Effector memory CD4-positive, alpha-beta T cell (primary cell): Measurements from ENCODE around the gene IDUA.

ENCODE experiments used
- DNase-seq, 3 donors: peaks; one replicate each; pipeline ENCODE4 v3.0.0-alpha.2; 2020
- H3K27ac ChIP-seq: 2 replicates; pipeline ENCODE4 v1.7.0; 2013; ENCODE audit warnings: mild to moderate bottlenecking, low read length, moderate library complexity; ENCODE audit not compliant: insufficient read depth, poor library complexity, severe bottlenecking
- H3K27me3 ChIP-seq: replicated peaks from 2 replicates; pipeline ENCODE4 v1.7.0; 2013; ENCODE audit warnings: mild to moderate bottlenecking, low read length; ENCODE audit not compliant: insufficient read depth, control insufficient read depth, poor library complexity, severe bottlenecking
- H3K36me3 ChIP-seq: 2 replicates; pipeline ENCODE4 v1.7.0; 2013; ENCODE audit warnings: mild to moderate bottlenecking, low read length, moderate library complexity; ENCODE audit not compliant: control insufficient read depth, insufficient read depth
- H3K4me1 ChIP-seq: 2 replicates; pipeline ENCODE4 v1.7.0; 2013; ENCODE audit warnings: low read length, mild to moderate bottlenecking; ENCODE audit not compliant: control insufficient read depth, insufficient read depth, poor library complexity, severe bottlenecking
- H3K4me3 ChIP-seq: 2 replicates; pipeline ENCODE4 v1.7.0; 2013; ENCODE audit warnings: low read length, low read depth, mild to moderate bottlenecking; ENCODE audit not compliant: insufficient read depth, poor library complexity, severe bottlenecking
- H3K9me3 ChIP-seq: 2 replicates; pipeline ENCODE4 v1.7.0; 2013; ENCODE audit warnings: mild to moderate bottlenecking, low read length, moderate library complexity; ENCODE audit not compliant: control insufficient read depth

IDUA gene

DNA sequence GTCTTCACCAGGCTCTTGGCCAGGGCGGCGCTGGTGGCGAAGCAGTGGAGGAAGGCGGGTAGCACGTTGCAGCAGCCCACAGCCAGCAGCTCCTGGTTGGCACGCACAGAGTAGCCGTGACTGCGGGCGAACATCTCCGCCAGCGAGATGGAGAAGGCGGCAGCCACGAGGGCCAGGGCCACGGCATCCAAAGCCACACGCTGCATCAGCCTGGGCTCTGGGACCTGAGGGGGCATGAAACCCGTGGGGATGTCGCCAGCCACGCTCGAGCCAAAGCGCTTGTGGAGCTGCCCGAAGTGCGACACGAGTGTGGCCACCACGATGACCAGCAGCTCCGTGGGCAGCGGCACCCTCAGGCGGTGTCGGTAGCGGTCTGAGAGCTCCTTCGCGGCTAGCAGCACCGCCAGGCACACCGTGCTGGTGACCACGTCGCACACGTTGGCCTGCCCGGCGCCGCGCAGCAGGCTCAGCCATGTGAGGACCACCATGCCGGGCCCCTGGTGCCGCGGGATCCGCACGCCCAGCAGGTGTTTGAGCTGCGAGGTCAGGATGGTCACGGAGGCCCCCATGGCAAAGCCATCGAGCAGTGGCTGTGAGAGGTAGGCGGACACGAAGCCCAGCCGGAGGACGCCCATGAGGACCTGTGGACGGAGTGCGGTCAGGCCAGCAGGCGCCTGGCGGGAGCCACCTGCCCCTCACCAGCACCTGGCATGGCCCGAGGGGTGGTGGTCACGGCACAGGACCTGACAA lies 3.1 kb downstream of the IDUA start:
- H3K27me3 ChIP-seq, result no peaks in the 10 kb centered on the region
- no peak for DNase-seq
- no peak overlapping the region for H3K27ac ChIP-seq
- peaks cover 15% of the 10 kb centered on the region for H3K4me1 ChIP-seq
- no peaks in the 10 kb centered on the region for H3K9me3 ChIP-seq
- H3K4me3 ChIP-seq, result no peak overlapping the region
- peaks cover 12% of the 10 kb centered on the region for H3K36me3 ChIP-seq

DNA sequence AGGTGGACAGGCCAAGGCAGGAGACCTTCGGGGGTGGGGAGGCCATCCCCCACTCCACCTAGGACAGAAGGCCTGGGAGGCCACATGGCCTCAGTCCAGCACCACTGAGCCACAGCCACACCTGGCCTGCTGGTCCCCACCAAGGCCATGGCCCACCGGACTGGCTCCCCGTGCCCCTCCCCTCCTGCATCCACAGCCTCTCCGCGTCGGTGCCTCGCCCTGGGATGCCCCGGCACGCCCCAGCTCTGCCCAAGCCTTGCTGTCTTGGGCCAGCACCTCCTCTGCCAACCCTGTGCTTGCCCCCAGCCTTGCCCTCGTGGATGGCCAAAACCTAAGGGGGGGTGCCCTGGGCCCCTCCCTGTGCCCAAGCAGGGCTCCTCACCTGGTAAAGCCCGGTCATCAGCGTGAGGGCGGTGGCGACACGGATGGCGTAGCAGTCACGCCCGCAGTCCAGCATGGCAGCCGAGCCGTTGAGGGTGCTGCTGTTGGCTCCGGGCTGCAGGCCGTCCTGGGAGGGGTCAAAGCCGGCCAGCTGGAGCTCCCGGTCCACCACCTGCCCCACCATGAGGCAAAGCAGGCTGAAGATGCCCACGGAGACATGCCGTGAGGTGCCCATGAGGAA lies 4.0 kb downstream of the IDUA start:
- Histone ChIP-seq H3K4me3 (no peak overlapping the region), H3K4me1 (peaks cover 14% of the 10 kb centered on the region), H3K9me3 (no peaks in the 10 kb centered on the region), H3K27me3 (no peaks in the 10 kb centered on the region), H3K27ac (no peak overlapping the region), H3K36me3 (peaks cover 12% of the 10 kb centered on the region)
- DNase-seq, result no peak

DNA sequence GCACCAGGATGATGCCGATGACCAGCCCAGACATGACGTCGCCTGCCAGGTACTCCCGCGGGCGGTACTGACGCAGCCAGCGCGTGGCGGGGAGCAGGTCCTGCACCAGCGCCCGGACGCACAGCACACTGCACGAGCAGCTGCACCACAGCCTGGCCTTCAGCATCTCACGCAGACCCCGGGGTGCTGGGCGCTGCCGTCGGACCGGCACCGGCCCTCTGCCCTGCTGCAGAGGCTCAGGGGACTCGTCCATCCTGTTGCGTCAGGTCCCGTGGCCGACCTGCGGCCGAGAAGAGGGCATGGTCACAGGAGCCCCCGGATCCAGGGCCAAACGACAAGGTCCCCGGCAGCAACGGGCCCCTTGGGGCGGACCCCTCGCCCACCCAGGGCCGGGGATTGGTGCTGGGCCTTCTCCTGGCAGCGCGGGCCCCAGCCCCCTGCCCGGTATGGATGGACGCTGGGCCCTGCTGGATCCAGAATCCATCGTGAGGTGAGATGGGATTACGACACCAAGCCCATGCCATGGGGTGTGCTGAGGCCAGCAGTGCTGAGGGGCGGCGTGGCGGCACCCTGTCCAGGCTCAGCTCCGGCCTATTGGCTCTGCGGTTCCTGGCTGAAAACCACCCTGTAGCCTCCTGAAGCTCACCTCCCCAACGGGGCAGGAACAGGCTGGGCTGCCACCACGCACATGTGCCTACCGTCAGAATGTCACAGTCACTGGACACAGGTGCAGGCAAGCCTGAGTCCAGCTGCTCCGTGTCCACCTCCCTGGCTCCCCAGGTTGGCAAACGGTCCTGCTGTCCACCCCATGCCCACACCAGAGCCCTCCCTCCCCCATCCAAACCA lies 4.8 kb downstream of the IDUA start:
- H3K27me3 ChIP-seq, result peaks cover 2% of the 10 kb centered on the region
- peaks cover 8% of the 10 kb centered on the region for H3K4me1 ChIP-seq
- H3K9me3 ChIP-seq, result no peaks in the 10 kb centered on the region
- no peak overlapping the region for H3K4me3 ChIP-seq
- DNase-seq, result no peak
- no peak overlapping the region for H3K27ac ChIP-seq
- peaks cover 12% of the 10 kb centered on the region for H3K36me3 ChIP-seq

DNA sequence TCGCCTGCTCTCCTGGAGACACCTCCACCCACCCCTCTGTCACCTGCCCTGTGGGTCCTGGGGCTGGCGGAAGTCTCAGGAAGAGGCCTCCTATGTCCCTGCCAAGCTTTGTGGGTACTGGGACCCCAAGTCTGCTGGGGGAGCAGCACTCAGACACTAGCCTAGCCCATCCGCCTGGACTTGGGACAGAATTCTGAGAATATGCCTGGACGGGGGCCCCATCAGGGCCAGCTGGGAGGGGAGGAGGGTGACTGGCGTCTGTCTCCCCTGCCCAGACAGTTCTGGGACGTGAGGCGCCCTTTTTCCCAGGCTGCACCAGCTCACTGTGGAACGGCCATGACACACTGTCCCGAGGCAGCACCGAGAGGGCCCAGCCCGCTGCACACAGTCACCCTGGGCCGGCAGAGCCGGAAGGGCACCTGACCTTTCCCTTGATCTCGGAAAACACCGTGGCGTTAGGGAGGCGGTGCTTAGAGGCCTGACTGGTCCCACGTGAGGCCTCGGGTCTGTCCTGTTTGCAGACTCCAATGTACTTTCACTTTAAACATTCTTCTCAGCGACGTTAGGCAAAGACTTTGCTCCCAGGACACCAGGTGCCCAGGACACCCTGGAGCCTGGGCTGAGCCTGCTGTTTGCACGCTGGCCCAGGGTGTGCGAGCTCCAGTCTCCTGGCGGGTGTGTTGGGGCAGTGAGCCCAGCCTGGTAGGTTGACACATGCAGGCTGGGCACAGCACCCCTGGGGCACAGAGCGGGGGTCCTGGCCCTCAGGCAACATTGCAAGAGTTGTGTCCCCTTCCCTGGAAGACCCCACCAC lies 5.7 kb downstream of the IDUA start:
- H3K27me3 ChIP-seq, result peaks cover 7% of the 10 kb centered on the region
- peaks cover 5% of the 10 kb centered on the region for H3K4me1 ChIP-seq
- H3K4me3 ChIP-seq, result no peak overlapping the region
- H3K27ac ChIP-seq, result no peak overlapping the region
- H3K9me3 ChIP-seq, result no peaks in the 10 kb centered on the region
- peaks cover 12% of the 10 kb centered on the region for H3K36me3 ChIP-seq
- DNase-seq, result no peak

DNA sequence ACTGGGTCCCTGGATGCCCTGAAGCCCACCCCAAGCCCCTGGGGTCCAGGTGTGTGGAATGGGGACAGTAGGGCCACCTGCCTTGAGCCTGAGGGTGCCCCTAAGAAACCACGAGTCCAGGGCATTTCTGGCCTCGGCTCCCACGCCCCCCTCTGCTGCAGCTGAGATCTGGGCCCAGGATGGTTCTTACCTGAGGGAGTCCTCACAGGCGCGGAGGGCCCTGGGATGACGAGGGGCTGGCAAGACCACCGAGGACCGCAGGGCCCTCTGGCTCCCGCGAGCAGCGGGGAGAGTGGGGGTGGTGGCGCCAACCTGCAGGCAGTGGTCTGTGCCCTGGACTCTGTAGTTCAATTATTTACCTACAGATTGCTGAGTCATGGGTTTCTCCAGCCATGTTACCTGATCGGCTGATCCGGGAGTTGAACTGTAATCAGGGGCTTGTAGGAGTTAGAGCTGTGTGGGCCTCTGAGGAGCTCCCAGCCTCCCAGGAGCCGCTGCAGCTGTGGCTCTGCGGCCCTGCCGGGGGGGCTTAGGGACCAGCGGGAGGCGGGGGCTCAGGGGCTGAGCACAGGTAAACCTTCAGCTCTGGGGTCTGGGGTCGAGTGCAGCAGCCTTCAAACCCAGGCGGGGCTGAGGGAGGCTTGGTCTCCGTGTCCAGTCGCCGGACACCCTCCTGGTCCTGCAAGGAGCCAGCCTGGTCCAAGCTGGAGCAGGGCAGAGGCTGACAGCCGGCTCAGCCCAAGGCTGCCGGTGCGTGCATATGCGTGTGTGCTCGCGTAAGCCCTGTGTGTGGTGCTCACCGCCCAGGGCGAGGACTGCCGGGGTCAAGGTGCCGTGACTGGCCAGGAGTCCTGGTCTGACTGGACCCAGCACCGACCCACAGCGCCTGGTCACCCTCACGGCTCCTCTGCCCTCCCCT lies 6.5 kb downstream of the IDUA start, which contains the start of gene SLC26A1:
Gene SLC26A1 (minus strand): TSS at position 294 of the 919 bp plus-strand sequence. CDS start 1,701 bp downstream, outside the sequence.
- DNase-seq, result no peak
- Histone ChIP-seq H3K36me3 (peaks cover 12% of the 10 kb centered on the region), H3K4me1 (peaks cover 8% of the 10 kb centered on the region), H3K27me3 (peaks cover 16% of the 10 kb centered on the region), H3K27ac (no peak within 1 kb of the TSS), H3K9me3 (no peaks in the 10 kb centered on the region), H3K4me3 (no peak within 1 kb of the TSS)

DNA sequence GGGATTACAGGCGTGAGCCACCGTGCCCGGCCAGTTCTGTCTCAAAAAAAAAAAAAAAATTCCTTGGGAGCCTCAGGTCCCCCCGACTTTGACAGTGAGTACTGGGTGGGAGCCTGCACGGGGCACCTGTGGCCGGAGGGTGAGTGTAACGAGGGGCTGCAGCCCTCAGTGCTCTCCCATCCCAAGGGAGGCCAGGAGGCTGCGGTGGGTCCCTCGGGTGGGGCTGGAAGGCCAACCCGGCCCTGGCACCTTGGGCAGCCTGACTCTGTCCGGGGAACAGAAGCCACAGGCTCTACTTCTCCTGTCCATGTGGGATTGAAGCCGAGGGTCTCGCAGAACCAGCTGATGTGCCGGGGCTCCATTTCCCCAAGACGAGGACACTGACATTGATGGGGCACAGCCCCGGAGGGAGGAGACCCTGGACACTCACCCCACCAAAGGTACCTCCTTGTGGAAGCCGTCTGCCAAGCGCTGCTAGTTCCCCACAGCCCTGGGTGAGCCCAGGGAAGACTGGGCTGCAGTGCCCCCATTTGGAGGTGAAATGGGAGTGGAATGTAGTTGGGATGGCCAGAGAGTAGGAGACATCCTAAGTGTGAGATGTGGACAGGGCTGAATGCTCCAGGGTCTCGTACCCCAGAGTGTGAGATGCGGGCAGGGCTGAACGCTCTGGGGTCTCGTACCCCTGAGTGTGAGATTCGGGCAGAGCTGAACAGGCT lies 8.6 kb downstream of the IDUA start:
- no peak overlapping the region for H3K27ac ChIP-seq
- H3K36me3 ChIP-seq, result peaks cover 3% of the 10 kb centered on the region
- peaks cover 16% of the 10 kb centered on the region for H3K27me3 ChIP-seq
- H3K9me3 ChIP-seq, result no peaks in the 10 kb centered on the region
- H3K4me1 ChIP-seq, result peaks cover 8% of the 10 kb centered on the region
- DNase-seq, result no peak
- H3K4me3 ChIP-seq, result no peak overlapping the region

DNA sequence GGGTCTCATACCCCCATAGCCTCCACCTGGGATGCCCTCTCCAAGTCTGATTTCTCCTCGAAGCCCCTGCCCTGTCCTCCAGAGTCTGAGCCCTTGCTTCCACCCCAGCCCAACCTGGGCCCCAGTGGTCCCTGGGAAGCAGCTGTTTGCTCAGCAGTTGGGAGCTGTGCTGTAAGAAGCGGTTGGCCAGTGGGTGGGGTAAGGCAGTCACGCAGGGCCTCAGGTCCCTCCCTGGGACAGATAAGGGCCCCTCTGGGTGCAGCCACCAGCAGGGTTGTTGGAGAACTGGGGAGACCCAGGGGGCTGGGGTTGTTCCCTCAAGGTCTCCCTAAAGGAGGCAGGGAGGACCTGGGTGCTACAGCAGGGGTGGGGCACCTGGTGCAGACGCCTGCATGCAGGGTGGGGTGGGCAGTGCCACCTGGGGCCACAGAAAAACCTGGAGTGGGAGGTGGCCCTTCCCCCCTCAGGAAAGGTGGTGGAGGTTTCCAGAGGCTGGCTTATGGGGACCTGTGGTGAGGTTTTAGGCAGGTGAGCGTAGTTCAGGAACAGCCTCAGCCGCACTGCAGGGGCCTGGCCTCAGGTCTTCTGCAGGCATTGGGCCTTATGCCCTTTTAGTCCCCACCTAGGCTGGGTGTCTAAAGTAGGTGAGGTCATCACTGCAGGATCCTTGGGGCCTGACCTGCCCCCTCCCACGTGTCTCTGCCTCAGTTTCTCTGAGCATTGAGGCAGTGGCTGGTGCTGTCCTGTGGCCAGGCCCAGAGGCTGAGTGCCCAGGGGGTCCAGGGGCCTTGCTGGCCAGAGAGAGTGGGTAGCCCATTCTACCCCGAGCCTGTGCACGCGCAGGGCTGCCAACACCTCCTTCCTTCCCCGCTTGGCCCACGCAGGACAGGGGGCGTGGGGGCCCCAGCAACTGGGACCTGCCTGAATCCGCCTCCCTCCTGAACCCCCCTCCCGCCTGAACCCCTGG lies 9.5 kb downstream of the IDUA start:
- Histone ChIP-seq H3K27me3 (peaks cover 19% of the 10 kb centered on the region), H3K4me1 (peaks cover 8% of the 10 kb centered on the region), H3K4me3 (no peak overlapping the region), H3K9me3 (no peaks in the 10 kb centered on the region), H3K36me3 (no peaks in the 10 kb centered on the region), H3K27ac (no peak overlapping the region)
- DNase-seq, result no peak

DNA sequence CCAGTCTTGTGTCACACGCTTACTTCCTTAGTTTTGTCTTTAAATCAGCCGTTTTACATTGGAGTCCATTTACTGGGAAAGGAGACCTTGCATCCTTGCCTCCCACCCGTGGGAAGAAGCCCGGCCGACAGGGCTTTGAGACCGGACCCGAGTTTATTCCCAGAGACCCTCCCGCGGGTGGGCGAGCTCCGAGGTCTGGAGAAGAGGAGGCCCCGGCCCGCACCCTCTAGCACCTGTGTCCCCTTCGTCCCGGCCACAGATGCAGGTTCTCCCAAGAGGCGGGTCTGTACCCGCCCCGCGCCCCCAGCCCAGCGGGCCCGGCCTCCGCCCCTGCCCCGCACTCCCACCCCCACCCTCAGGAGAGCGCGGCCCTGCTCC lies 10.1 kb downstream of the IDUA start:
- no peaks in the 10 kb centered on the region for H3K9me3 ChIP-seq
- H3K27ac ChIP-seq, result no peak overlapping the region
- DNase-seq, result no peak
- H3K36me3 ChIP-seq, result no peaks in the 10 kb centered on the region
- H3K4me1 ChIP-seq, result peaks cover 8% of the 10 kb centered on the region
- H3K4me3 ChIP-seq, result no peak overlapping the region
- H3K27me3 ChIP-seq, result peaks cover 25% of the 10 kb centered on the region
